ENCODE measurements around the gene RANBP17. TPM values are rescaled to one million over a fixed set of nuclear protein-coding genes. Genes with fewer than 3 reads are reported as not detected.

The RANBP17 gene
- total RNA-seq, 6 donors from 2014 or later, result 12.6 to 81.4 (median 23.9) TPM

DNA sequence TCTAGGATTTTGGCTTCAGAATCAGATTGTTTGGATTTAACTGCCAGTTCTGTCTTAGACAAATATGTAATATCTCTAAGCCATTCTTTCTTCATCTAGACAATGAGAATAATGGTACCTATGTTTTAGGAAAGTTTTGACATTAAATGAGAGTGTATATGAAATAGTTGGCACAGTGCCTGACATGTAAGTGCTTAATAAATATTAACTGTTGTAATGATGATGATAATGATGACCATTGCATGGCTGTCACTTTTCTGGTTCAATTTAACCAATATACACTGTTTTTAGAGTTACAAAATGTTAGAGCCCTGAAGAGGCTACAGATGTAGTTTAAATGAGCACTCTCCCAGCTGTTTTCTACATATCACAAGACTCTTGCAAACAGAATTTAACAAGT lies 131.7 kb downstream of the RANBP17 start:
- DNase-seq (no peak), ATAC-seq (ENCODE audit: low FRiP score in 2 of 2) (no peak)
- Histone ChIP-seq H3K27me3 (no peaks in the 10 kb centered on the region), H3K4me3 (no peak overlapping the region), H3K27ac (no peak overlapping the region), H3K36me3 (no peaks in the 10 kb centered on the region), H3K4me1 (no peaks in the 10 kb centered on the region), H3K9me3 (no peaks in the 10 kb centered on the region)
- TF ChIP-seq EP300 (IDR thresholded peaks at IDR 0.05), result no peak
- no peak for TF ChIP-seq POLR2A (IDR thresholded peaks at IDR 0.05)

DNA sequence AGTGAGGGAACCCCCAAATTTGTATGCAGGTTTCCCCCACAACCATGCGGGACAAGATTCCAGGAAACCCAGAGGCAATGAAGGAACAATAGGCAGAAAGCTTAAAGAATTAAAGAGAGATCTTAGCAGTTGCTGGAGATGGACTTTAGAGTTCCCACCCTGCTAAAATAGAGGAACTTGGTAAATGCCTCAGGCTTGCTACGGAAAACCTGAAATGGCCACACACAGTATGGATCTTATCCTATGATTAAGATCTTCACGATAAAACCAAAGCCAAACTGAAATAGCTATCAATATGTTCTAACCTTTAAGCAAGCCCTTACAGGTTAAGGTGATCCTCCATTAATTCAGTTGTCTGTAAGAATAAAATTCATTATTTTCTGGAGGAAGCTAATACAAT lies 148.3 kb downstream of the RANBP17 start:
- WGBS, 2 donors, result 79 to 85% methylated on average over 3 of the region's 3 CpGs
- H3K4me1 ChIP-seq, result no peaks in the 10 kb centered on the region
- no peaks in the 10 kb centered on the region for H3K27me3 ChIP-seq
- H3K9me3 ChIP-seq, result no peaks in the 10 kb centered on the region
- no peak overlapping the region for H3K27ac ChIP-seq
- TF ChIP-seq EP300 (IDR thresholded peaks at IDR 0.05), result no peak
- no peak for TF ChIP-seq POLR2A (IDR thresholded peaks at IDR 0.05)
- TF ChIP-seq POLR2AphosphoS5 (IDR thresholded peaks at IDR 0.05), result no peak
- TF ChIP-seq, protein P1, sequence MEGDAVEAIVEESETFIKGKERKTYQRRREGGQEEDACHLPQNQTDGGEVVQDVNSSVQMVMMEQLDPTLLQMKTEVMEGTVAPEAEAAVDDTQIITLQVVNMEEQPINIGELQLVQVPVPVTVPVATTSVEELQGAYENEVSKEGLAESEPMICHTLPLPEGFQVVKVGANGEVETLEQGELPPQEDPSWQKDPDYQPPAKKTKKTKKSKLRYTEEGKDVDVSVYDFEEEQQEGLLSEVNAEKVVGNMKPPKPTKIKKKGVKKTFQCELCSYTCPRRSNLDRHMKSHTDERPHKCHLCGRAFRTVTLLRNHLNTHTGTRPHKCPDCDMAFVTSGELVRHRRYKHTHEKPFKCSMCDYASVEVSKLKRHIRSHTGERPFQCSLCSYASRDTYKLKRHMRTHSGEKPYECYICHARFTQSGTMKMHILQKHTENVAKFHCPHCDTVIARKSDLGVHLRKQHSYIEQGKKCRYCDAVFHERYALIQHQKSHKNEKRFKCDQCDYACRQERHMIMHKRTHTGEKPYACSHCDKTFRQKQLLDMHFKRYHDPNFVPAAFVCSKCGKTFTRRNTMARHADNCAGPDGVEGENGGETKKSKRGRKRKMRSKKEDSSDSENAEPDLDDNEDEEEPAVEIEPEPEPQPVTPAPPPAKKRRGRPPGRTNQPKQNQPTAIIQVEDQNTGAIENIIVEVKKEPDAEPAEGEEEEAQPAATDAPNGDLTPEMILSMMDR (IDR thresholded peaks at IDR 0.05), result no peak
- DNase-seq, result no peak
- no peak for ATAC-seq (ENCODE audit: low FRiP score in 2 of 2)
- H3K36me3 ChIP-seq, result no peaks in the 10 kb centered on the region
- H3K4me3 ChIP-seq, result no peak overlapping the region

DNA sequence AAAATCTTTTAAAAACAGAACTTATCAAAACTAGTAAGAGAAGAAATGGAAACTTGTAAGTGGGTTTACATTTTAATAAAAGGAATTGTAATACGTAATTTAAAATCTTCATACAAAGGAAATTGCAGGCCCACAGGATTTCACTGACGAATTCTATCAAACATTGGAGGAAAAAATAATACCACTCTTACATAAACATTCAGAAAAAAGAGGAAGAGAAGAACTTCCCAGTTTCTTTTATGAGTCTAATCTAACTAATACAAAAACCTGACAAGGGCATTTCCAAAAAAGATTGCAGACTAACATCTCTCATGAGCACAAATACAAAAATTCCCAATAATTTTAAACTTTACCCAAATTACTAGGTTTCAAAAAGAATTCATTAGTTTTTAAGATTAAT lies 149.0 kb downstream of the RANBP17 start:
- Histone ChIP-seq H3K9me3 (no peaks in the 10 kb centered on the region), H3K4me1 (no peaks in the 10 kb centered on the region), H3K27me3 (no peaks in the 10 kb centered on the region), H3K4me3 (no peak overlapping the region), H3K36me3 (no peaks in the 10 kb centered on the region), H3K27ac (no peak overlapping the region)
- DNase-seq (no peak), ATAC-seq (ENCODE audit: low FRiP score in 2 of 2) (no peak)
- no peak for TF ChIP-seq POLR2A (IDR thresholded peaks at IDR 0.05)
- TF ChIP-seq, protein P1 (IDR thresholded peaks at IDR 0.05), result no peak
- WGBS, 2 donors, result 47 to 49% methylated on average over 2 of the region's 2 CpGs

DNA sequence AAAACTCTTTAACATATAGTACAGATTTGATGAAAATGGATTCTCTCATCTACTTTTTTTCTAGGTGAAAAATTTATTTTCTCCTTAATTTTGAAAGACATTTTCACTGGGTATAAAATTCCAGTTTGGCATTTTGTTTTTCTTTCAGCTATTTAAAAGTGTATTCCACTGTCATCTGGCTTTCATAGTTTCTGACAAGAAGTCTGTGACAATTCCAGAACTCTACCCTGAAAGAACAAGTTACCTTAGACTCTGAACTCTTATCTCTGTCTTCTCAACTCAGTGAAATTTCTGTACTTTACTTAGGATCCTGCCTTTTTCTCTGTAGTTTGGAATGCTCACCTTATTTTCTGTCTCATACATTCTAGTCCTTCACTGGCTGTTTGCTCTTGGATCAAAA lies 161.7 kb downstream of the RANBP17 start:
- DNase-seq, result no peak
- peaks cover 0 to 8% (median 6%) of the 10 kb centered on the region in 4 donors for H3K9me3 ChIP-seq
- no peak overlapping the region for H3K4me3 ChIP-seq
- no peaks in the 10 kb centered on the region for H3K27me3 ChIP-seq
- no peak overlapping the region for H3K27ac ChIP-seq
- H3K36me3 ChIP-seq, result no peaks in the 10 kb centered on the region
- no peak for ATAC-seq (ENCODE audit: low FRiP score in 2 of 2)
- no peaks in the 10 kb centered on the region for H3K4me1 ChIP-seq
- TF ChIP-seq EP300 (IDR thresholded peaks at IDR 0.05) (no peak), POLR2AphosphoS5 (IDR thresholded peaks at IDR 0.05) (no peak)
- TF ChIP-seq, protein P1 (IDR thresholded peaks at IDR 0.05), result no peak

DNA sequence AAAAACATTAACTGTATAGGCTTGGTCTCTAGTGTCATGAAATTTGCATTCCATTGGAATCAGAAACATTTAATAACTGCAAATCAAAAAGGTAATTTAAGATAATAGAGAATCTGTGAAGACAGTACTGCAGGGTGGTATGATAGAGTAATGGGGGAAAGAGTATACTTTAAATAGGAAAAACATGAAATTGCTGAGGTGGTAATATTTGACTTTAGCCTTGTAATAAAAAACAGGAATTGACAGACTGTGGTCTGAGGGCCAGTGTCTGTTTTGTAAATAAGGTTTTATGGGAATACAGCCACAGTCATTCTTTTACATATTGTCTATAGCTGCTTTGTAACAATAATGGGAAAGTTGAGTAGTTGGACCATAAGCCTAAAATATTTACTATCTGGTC lies 162.3 kb downstream of the RANBP17 start:
- Histone ChIP-seq H3K4me3 (no peak overlapping the region), H3K27me3 (no peaks in the 10 kb centered on the region), H3K27ac (no peak overlapping the region), H3K36me3 (no peaks in the 10 kb centered on the region), H3K4me1 (no peaks in the 10 kb centered on the region), H3K9me3 (peaks cover 0 to 8% (median 6%) of the 10 kb centered on the region in 4 donors)
- DNase-seq (no peak), ATAC-seq (ENCODE audit: low FRiP score in 2 of 2) (no peak)
- no peak for TF ChIP-seq POLR2A (IDR thresholded peaks at IDR 0.05)
- TF ChIP-seq POLR2AphosphoS5 (IDR thresholded peaks at IDR 0.05), result no peak
- TF ChIP-seq, protein P1 (IDR thresholded peaks at IDR 0.05), result no peak
- no peak for TF ChIP-seq EP300 (IDR thresholded peaks at IDR 0.05)
